Germinal center (tissue), 1 donor: ENCODE data around the gene AHNAK.
A peak's percentile ranks its signal among the peaks of the same experiment; 100 is the strongest.
"Not testable (repeated sequence)": the region's sequence is repeated elsewhere in the genome, so short reads cannot be mapped to it uniquely, and the experiment has no call there.

Experiments
- DNase-seq: peaks from one replicate; pipeline ENCODE4 v3.0.0; 2012; ENCODE audit warnings: mixed read lengths, low spot score

AHNAK gene

GRCh38 chr11:62553080-62553838, 6.7 kb upstream of the AHNAK start:
- DNase-seq = no peak

- no peak for DNase-seq
These were observed 6.0 kb upstream of the AHNAK start for GRCh38 chr11:62552485-62553079.

DNA sequence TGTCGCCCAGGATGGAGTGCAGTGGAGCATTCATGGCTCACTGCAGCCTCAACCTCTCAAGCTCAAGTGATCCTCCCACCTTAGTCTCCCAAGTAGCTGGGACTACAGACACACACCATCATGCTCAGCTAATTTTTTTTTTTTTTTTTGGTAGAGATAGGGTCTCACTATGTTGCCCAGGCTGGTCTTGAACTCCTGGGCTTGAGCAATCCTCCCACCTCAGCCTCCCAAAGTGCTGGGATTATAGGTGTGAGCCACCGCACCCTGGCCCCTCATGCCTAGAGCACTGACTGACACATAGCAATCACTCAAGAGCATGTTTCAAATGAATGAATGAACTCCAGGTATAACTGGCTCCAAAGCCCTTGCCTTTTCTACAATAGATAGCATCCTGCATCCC, 3.9 kb upstream of the AHNAK start:
- DNase-seq = not testable (repeated sequence)

DNA sequence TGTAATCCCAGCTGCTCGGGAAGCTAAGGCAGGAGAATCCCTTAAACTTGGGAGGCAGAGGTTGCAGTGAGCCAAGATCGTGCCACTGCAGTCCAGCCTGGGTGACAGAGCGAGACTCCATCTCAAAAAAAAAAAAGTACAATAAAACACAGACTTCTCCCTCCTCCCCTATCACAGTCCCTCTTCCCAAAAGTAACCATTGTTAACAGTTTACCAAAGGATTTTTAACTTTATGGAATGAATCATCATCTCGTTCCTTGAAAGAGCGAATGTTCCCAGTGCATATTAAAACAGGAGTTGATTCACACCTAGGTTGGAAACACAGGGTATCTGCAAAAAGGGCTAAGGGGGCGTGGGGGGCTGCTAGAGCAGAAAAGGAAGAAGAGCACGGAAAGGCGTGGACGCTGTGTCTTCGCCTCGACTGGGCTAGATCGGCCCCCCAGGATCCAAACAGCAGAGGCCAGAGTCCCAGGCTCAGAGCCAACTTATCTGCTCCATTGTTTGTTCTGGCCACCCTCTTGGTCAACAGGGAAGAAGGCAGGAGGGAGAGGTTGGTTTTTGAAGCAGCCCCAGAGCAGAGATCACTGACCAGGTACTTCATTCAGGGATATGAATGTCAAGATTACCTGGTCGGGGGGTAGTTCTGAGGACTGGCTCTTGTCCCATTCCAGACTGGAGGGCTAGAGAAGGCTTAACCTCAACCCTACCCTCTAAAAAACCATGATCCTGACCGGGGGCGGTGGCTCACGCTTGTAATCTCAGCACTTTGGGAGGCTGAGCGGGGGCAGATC, 2.1 kb upstream of the AHNAK start:
- no peak for DNase-seq

GRCh38 chr11:62547691-62548281, 1.2 kb upstream of the AHNAK start:
- DNase-seq = no peak

- no peak for DNase-seq
These were observed 471 bp upstream of the AHNAK start for GRCh38 chr11:62546929-62547625.

- DNase-seq = no peak
These were observed 966 bp downstream of the AHNAK start for GRCh38 chr11:62545437-62546243.

GRCh38 chr11:62544581-62545436, 1.8 kb downstream of the AHNAK start:
- no peak for DNase-seq

GRCh38 chr11:62543680-62544444, 2.7 kb downstream of the AHNAK start:
- DNase-seq = no peak

GRCh38 chr11:62542750-62543567, 3.6 kb downstream of the AHNAK start:
- peak; percentile 80 for DNase-seq

GRCh38 chr11:62542111-62542745, 4.4 kb downstream of the AHNAK start:
- DNase-seq = no peak

DNA sequence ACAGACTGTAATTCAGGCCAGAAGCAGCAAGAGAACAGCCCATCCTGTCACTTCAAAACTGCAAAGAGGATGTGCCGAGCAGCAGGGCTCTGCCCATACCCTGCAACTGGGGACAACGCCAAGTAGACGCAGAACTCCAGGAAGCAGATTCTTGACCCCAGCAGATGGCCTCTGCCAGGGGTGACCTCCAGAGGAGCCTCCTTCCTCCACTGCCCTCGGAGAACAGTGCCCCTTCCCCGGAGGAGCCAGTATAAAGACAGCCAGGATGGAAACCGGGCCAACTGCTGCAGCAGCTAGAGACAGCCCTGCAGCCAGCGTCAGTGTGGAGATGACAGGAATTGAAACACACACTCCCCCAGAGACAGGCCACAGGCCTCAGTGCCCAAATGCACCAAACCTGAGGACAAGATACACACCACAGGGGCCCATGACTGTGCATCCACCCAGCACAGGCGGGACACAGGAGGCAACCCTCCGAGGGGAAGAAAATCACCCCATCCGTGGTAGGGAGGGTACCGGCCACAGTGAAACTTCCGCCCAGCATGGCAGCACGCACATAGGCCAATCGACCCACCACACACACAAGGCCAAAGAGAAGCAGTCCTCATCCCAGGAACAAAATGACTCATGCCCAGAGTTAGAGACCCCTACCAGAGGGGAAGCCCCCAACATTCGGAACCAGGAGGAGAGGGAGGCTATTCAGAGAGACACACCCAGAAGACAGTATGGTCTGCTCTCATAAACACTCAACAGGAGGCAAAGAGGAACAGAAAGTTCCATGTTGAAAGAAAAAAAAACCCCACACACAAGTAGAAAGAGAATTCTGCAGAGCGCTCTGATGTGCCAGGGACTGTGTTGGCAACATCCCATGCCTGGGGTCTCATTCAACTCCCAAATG, 5.6 kb downstream of the AHNAK start:
- peak; percentile 46 for DNase-seq

DNA sequence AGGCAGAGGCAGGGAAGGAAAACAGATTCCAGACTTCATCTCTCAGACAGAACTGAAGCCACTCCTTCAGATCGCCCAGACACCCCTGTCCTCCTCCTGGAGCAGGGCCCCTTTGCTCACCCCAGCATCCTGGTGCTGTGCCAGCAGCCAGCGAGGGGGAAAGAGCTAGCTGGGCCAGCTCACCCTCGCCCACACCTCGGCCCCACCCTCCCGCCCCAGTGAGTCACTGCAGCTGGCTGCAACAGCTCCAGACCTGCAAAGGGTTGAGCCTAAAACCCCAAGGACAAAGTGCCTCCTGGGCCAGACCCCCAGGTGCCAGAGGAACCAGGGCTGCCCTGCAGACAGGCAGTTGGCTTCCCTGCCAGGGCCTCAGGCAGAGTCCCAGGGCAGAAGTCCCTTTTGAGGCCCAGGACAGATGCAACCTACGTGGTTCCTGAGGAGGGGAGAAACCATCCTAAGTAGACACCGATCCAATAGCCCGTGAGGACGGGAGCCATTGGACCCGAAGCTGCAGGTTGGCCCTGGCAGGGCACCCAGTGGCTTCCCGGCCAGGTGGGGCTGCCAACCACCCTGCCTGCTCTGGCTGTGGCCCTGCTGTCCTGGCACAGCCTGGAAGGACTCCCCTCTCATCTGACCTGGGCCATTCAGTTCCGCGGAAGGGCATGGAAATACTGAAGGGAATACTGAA, 7.2 kb downstream of the AHNAK start:
- no peak for DNase-seq

DNA sequence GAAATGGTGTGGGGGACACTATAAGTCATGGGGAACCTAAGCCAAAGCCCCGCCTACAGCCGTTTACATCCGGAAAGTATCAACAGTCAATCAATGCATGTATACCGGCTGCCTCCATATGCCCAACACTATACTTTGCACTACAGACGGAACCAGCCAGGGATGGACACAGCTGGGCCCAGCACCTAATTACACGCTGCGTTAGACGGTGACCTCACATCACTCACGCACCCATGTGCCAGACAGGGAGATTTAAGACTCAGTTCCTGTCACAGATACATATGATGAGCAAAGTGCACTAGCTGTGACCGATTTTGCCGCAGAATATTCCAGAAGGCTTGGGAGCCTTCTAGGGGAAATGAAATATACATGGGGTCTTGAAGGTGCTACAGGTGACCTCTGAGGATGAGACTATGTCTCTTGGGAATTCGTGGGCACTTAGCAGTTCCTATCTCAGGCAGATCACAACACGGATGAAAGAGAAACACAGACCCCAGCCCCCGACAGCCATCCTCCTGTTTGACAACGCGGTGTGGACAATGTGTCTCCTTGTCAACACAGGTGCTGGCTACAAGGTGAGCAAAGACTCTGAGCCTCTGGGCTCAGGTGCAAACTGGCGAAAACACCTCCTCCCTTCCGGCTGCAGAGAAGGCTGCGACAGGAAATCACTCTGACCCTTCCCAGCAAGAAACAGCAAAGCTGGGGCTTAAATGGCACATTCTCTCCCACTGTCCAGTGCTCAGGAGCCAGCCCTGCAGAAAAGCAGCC, 8.0 kb downstream of the AHNAK start:
- no peak for DNase-seq

GRCh38 chr11:62536301-62536957, 10.2 kb downstream of the AHNAK start:
- no peak for DNase-seq
